Activated naive CD4-positive, alpha-beta T cell treated with anti-CD3 and anti-CD28 coated beads, Interleukin-2, amount 10 ng/mL, durations not matched to agents 7 days and 5 days (primary cell): ENCODE data around the gene TMPRSS11E.
A peak's percentile ranks its signal among the peaks of the same experiment; 100 is the strongest.
"Not testable (repeated sequence)": the region's sequence is repeated elsewhere in the genome, so short reads cannot be mapped to it uniquely, and the experiment has no call there.

ENCODE experiments used
- CTCF ChIA-PET: fragments of 350-600 bp; sonication (Branson Sonifier 250); formaldehyde crosslinking; loops from one replicate; lab custom pipeline; 2021; ENCODE audit warnings: antibody characterized with exemption; lab: Charles Lee
- DNase-seq: peaks from one replicate; pipeline ENCODE4 v3.0.0-alpha.2; 2020
- H3K27ac Mint-ChIP-seq: one replicate; pipeline ENCODE4 v1.8.0; 2021; ENCODE audit warnings: mild to moderate bottlenecking, moderate library complexity, mixed read lengths
- H3K27me3 Mint-ChIP-seq: one replicate; pipeline ENCODE4 v1.8.0; 2021; ENCODE audit warnings: mild to moderate bottlenecking, mixed read lengths
- H3K36me3 Mint-ChIP-seq: one replicate; pipeline ENCODE4 v1.8.0; 2021; ENCODE audit warnings: mixed read lengths
- H3K4me1 Mint-ChIP-seq: one replicate; pipeline ENCODE4 v1.8.0; 2021; ENCODE audit warnings: mixed read lengths
- H3K4me3 Mint-ChIP-seq: one replicate; pipeline ENCODE4 v1.8.0; 2021; ENCODE audit warnings: mild to moderate bottlenecking, moderate library complexity, mixed read lengths
- H3K9me3 Mint-ChIP-seq: one replicate; pipeline ENCODE4 v1.8.0; 2021; ENCODE audit warnings: mixed read lengths

Gene TMPRSS11E

GRCh38 chr4:68490826-68491457 is 43.7 kb downstream of the TMPRSS11E start:
- no peak overlapping the region for H3K4me3 Mint-ChIP-seq
- CTCF ChIA-PET = no interaction called here
- no peaks in the 10 kb centered on the region for H3K36me3 Mint-ChIP-seq
- H3K27me3 Mint-ChIP-seq = no peaks in the 10 kb centered on the region
- no peak overlapping the region for H3K27ac Mint-ChIP-seq
- H3K9me3 Mint-ChIP-seq = no peaks in the 10 kb centered on the region
- no peak for DNase-seq
- peaks cover 8% of the 10 kb centered on the region for H3K4me1 Mint-ChIP-seq

- CTCF ChIA-PET = interaction anchor here (1.2 kb wide), 1 partner anchor 676 kb away, joined by 3 read pairs; no protein-coding TSS in a partner anchor
- no peaks in the 10 kb centered on the region for H3K9me3 Mint-ChIP-seq
- H3K4me3 Mint-ChIP-seq = no peak overlapping the region
- H3K27ac Mint-ChIP-seq = no peak overlapping the region
- DNase-seq = no peak
- H3K36me3 Mint-ChIP-seq = no peaks in the 10 kb centered on the region
- H3K27me3 Mint-ChIP-seq = no peaks in the 10 kb centered on the region
- H3K4me1 Mint-ChIP-seq = peaks cover 8% of the 10 kb centered on the region
These were observed 47.4 kb downstream of the TMPRSS11E start for GRCh38 chr4:68494688-68495087.

- Mint-ChIP-seq H3K36me3 (no peaks in the 10 kb centered on the region), H3K4me3 (no peak overlapping the region), H3K27ac (no peak overlapping the region), H3K27me3 (no peaks in the 10 kb centered on the region), H3K9me3 (no peaks in the 10 kb centered on the region), H3K4me1 (peaks cover 8% of the 10 kb centered on the region)
- peak; percentile 73 for DNase-seq
- CTCF ChIA-PET = interaction anchor here (1.2 to 1.8 kb wide), 3 partner anchors 9 to 672 kb away, joined by 3 to 7 read pairs (median 3); no protein-coding TSS in a partner anchor
These were observed 51.2 kb downstream of the TMPRSS11E start for GRCh38 chr4:68498413-68499007.

GRCh38 chr4:68499021-68499420 is 51.8 kb downstream of the TMPRSS11E start:
- DNase-seq = no peak
- Mint-ChIP-seq H3K36me3 (no peaks in the 10 kb centered on the region), H3K9me3 (peaks cover under 1% of the 10 kb centered on the region), H3K4me1 (peaks cover 12% of the 10 kb centered on the region), H3K27me3 (no peaks in the 10 kb centered on the region), H3K27ac (no peak overlapping the region), H3K4me3 (no peak overlapping the region)
- CTCF ChIA-PET = interaction anchor here (1.2 to 1.8 kb wide), 3 partner anchors 10 to 671 kb away, joined by 3 to 7 read pairs (median 3); no protein-coding TSS in a partner anchor

- H3K9me3 Mint-ChIP-seq, H3K27ac Mint-ChIP-seq, H3K4me3 Mint-ChIP-seq, CTCF ChIA-PET, DNase-seq, H3K36me3 Mint-ChIP-seq, H3K27me3 Mint-ChIP-seq: not testable (repeated sequence)
- H3K4me1 Mint-ChIP-seq = peaks cover 20% of the 10 kb centered on the region
These were observed 56.2 kb downstream of the TMPRSS11E start for GRCh38 chr4:68503462-68503861.

DNA sequence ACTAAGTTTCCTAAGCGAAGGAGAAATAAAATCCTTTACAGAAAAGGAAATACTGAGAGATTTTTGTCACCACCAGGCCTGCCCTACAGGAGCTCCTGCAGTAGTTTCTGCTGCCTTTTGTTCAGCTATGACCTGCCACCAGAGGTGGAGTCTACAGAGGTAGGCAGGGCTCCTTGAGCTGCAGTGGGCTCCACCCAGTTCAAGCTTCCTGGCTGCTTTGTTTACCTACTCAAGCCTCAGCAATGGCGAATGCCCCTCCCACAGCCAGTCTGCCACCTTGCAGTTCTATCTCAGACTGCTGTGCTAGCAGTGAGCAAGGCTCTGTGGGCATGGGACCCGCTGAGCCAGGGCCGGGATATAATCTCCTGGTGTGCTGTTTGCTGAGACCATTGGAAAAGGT is 57.6 kb downstream of the TMPRSS11E start:
- H3K27ac Mint-ChIP-seq, H3K27me3 Mint-ChIP-seq, H3K9me3 Mint-ChIP-seq, H3K36me3 Mint-ChIP-seq, CTCF ChIA-PET, H3K4me3 Mint-ChIP-seq: not testable (repeated sequence)
- H3K4me1 Mint-ChIP-seq = peaks cover 20% of the 10 kb centered on the region
- DNase-seq = peak; percentile 47

DNA sequence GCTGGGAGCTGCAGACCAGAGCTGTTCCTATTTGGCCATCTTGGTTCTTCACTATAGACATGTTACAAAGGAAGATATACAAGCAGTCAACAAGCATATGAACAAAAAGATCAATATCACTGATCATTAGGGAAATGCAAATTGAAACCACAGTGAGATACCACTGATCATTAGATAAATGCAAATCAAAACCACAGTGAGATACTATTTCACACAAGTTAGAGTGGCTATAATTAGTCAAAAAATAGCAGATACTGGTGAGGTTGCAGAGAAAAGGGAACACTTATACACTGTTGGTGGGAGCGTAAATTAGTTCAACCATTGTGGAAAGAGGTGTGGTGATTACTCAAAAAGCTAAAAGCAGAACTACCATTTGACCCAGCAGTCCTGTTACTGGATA is 58.2 kb downstream of the TMPRSS11E start:
- H3K9me3 Mint-ChIP-seq, H3K27ac Mint-ChIP-seq, H3K4me3 Mint-ChIP-seq: not testable (repeated sequence)

DNA sequence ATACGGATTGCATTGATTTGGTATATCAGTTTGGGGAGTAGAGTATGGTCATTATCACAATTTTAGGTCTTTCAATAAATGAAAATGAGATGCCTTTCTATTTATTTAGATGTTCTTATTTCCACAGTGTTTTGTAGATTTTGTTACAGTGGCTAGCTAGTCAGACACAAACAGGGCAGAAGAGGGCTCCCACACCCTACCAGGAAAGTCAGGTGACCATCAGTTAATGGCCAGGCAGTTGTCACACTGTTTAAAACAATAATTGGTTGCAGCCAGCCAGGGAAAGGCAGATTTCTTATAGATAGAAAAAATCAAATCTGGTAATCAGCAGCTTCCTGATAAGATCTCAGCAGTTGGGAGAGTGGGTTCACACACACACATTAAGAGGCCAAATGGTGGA is 71.6 kb downstream of the TMPRSS11E start:
- DNase-seq = no peak
- Mint-ChIP-seq H3K27me3 (no peaks in the 10 kb centered on the region), H3K36me3 (no peaks in the 10 kb centered on the region), H3K9me3 (no peaks in the 10 kb centered on the region), H3K27ac (no peak overlapping the region), H3K4me1 (no peaks in the 10 kb centered on the region), H3K4me3 (no peak overlapping the region)
- CTCF ChIA-PET = no interaction called here

More for the DNA sequence above, 58.2 kb downstream of the TMPRSS11E start:
- peaks cover 20% of the 10 kb centered on the region for H3K4me1 Mint-ChIP-seq
- DNase-seq, CTCF ChIA-PET, H3K27me3 Mint-ChIP-seq, H3K36me3 Mint-ChIP-seq: not testable (repeated sequence)

GRCh38 chr4:68520985-68521384 is 73.7 kb downstream of the TMPRSS11E start:
- no peak overlapping the region for H3K27ac Mint-ChIP-seq
- no peak for DNase-seq
- CTCF ChIA-PET = no interaction called here
- H3K36me3 Mint-ChIP-seq = no peaks in the 10 kb centered on the region
- H3K9me3 Mint-ChIP-seq = no peaks in the 10 kb centered on the region
- H3K27me3 Mint-ChIP-seq = no peaks in the 10 kb centered on the region
- H3K4me1 Mint-ChIP-seq = no peaks in the 10 kb centered on the region
- no peak overlapping the region for H3K4me3 Mint-ChIP-seq

- H3K9me3 Mint-ChIP-seq, H3K4me1 Mint-ChIP-seq, H3K4me3 Mint-ChIP-seq, H3K27me3 Mint-ChIP-seq, H3K36me3 Mint-ChIP-seq, DNase-seq, CTCF ChIA-PET, H3K27ac Mint-ChIP-seq: not testable (repeated sequence)
These were observed 75.0 kb downstream of the TMPRSS11E start for GRCh38 chr4:68522232-68522631.

DNA sequence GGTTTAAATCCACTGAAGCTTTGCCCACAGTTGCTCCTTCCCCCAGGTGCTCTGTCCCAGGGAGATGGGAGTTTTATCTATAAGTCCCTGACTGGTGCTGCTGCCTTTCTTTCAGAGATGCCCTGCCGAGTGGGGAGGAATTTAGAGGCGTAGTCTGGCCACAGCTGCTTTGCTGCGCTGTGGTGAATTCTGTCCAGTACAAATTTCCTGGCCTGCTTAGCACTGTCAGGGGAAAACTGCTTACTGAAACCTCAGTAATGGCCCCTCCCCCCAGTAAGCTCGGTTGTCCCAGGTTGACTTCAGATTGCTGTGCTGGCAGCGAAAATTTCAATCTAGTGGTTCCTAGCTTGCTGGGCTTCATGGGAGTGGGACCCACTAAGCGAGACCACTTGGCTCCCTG is 88.7 kb downstream of the TMPRSS11E start:
- Mint-ChIP-seq H3K4me1 (no peaks in the 10 kb centered on the region), H3K27me3 (no peaks in the 10 kb centered on the region), H3K4me3 (no peak overlapping the region), H3K36me3 (no peaks in the 10 kb centered on the region), H3K9me3 (peaks cover 3% of the 10 kb centered on the region), H3K27ac (no peak overlapping the region)
- no peak for DNase-seq
- CTCF ChIA-PET = no interaction called here

DNA sequence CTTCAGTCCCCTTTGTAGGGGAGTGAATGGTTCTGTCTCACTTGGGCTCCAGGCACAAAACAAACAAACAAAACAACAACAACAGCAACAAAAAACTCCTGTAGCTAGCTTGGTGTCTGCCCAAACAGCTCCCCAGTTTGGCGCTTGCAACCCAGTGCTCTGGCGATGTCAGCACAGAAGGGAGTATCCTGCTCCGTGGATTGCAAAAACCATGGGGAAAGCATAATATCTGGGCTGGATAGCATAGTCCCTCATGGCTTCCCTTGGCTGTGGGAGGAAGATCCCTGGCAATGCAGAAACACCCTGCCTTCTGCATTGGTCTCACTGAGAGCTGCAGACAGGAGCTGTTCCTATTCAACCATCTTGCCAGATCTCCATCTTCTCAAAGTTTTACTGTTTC is 89.1 kb downstream of the TMPRSS11E start:
- no peaks in the 10 kb centered on the region for H3K27me3 Mint-ChIP-seq
- peaks cover 2% of the 10 kb centered on the region for H3K9me3 Mint-ChIP-seq
- DNase-seq = no peak
- CTCF ChIA-PET = no interaction called here
- H3K4me3 Mint-ChIP-seq = no peak overlapping the region
- H3K27ac Mint-ChIP-seq = no peak overlapping the region
- no peaks in the 10 kb centered on the region for H3K36me3 Mint-ChIP-seq
- no peaks in the 10 kb centered on the region for H3K4me1 Mint-ChIP-seq

DNA sequence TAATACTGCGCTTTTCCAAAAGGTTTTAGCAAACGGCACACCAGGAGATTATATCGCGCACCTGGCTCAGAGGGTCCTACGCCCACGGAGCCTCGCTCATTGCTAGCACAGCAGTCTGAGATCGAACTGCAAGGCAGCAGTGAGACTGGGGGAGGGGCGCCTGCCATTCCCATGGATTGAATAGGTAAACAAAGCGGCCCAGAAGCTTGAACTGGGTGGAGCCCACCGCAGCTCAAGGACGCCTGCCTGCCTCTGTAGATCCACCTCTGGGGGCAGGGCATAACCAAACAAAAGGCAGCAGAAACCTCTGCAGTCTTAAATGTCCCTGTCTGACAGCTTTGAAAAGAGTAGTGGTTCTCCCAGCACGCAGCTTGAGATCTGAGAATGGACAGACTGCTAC is 95.5 kb downstream of the TMPRSS11E start:
- H3K36me3 Mint-ChIP-seq, H3K9me3 Mint-ChIP-seq, H3K27ac Mint-ChIP-seq, CTCF ChIA-PET, H3K4me3 Mint-ChIP-seq, H3K4me1 Mint-ChIP-seq, H3K27me3 Mint-ChIP-seq, DNase-seq: not testable (repeated sequence)
